Ecto neural progenitor cell (in vitro differentiated cells): ENCODE results near the gene FOXR2.

Experiments
- DNase-seq: peaks from one replicate; pipeline ENCODE4 v3.0.0-alpha.2; 2018; ENCODE audit warnings: low spot score

The FOXR2 gene, protein sequence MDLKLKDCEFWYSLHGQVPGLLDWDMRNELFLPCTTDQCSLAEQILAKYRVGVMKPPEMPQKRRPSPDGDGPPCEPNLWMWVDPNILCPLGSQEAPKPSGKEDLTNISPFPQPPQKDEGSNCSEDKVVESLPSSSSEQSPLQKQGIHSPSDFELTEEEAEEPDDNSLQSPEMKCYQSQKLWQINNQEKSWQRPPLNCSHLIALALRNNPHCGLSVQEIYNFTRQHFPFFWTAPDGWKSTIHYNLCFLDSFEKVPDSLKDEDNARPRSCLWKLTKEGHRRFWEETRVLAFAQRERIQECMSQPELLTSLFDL

DNA sequence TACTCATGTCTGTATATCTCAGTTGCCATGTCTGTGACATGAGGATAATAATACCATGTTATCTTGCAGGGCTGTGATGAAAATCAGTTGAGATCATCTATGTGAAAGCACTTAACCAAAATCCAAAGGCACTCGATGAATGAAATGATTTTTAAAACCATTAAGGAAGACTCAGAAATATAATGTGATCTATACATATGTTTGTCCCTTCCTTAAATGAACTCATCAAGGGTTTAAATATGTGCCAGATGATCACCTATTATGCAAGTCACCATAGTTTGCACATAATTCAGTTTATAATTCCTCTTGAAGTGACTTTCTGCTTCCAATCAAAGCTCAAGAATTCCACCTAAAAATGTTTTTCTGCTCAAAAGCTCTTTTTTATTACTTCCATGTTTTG is at the start of gene FOXR2:
Gene FOXR2, plus strand, starts transcription at position 301 of the 400 bp plus-strand sequence. CDS start 312 bp downstream, outside the sequence.
- no peak for DNase-seq

DNA sequence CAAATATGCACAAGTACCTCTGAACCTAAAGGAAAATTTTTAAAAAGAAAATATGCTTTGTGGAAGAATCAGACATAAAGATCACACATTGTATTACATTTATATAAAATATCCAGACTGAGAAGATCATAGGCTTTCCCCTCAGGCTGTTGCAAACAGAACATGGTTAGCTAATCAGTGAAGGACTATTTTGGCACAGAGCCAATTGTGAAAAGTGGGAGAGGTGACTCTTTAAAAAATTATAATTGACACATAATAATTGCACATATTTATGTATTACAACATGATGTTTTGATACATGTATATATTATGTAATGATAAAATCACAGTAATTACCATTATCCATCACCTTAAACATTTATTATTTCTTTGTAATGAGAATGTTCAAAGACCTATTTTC is 44.1 kb upstream of the FOXR2 start:
- no peak for DNase-seq

DNA sequence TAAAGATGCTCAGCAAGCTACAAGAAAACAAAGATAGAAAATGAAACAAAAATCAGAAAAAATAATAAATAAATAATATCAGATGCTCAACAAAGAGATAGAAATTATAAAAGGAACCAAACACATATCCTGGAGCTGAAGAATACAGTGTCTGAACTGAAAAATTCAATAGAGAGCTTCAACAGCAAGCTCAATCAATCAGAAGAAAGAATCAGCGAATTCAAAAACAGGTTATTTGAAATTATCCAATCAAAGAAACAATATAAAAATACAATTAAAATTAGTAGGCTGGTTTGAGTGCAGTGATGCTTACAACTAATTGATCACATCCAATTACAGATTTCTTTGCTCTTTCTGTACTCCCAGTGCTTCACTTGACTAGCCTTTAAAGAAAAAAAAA is 40.8 kb upstream of the FOXR2 start:
- DNase-seq: no peak

- DNase-seq: no peak
Measured at GRCh38 chrX:55593296-55593695, 29.9 kb upstream of the FOXR2 start.

DNA sequence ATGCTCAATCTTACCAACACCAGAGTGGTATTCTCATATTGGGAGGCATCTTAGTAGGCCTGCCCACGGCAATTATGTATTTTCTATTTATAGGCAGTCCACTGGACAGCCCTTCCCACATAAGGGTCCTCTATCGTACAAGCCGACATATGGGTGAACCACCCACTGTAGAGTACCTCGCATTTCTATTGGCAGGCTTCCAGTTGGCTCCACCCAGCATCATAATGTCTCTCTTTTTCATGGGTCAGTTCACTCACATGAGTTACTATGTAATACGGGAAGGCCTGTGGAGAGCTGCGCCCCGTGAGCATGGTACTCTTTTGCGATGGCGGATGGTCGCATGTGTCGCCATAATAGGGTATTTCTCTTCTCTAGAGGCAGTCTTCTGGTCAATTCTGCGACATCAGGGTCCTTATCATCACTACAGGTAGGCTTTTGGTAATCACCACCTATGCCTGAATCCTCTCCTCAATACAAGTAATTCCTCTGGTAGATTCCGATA is 29.4 kb upstream of the FOXR2 start:
- DNase-seq: no peak

- DNase-seq: no peak
Measured at GRCh38 chrX:55598333-55598732, 24.9 kb upstream of the FOXR2 start.

GRCh38 chrX:55619547-55619946 is 3.7 kb upstream of the FOXR2 start:
- DNase-seq: no peak

- DNase-seq: no peak
Measured at GRCh38 chrX:55624403-55624802, 1.2 kb downstream of the FOXR2 start.

DNA sequence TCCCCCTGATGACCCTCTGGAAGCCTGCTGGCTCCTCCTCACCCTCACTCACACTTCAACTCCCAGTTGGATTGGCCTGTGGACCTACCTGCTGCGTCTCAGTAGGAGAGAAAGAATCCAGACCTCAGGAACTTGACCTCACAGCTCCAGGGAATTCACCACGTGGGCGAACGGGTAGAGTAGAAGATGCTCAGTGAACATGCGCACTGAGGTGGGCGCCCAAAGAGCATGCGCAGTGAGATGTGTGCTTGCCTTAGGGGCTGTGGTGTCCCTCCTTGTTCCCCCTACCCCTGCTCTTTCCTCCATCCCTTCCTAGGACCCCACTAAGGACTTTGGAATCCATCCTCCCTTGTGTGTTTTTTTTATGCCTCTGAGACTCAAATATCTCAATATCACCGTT is 12.9 kb downstream of the FOXR2 start:
- DNase-seq: no peak

GRCh38 chrX:55638933-55639332 is 15.7 kb downstream of the FOXR2 start:
- no peak for DNase-seq

DNA sequence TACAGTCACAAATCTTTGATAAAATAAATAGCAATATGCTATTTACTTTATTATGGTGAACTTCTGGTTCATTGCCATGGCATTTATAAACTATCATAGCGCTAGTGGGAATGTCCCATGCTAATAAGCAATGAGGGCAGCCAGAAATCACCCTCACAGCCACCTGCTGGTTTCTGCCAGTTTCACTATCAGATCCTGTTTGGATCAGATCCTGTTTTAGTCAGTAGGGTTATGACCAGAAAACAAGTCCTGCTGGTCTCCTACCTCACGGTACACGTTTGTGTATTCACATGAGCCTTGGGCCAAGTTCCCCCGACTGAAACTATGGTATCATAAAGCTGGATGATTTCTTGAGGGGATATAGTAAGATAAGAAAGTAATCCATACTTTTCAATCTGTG is 17.7 kb downstream of the FOXR2 start:
- DNase-seq: no peak

DNA sequence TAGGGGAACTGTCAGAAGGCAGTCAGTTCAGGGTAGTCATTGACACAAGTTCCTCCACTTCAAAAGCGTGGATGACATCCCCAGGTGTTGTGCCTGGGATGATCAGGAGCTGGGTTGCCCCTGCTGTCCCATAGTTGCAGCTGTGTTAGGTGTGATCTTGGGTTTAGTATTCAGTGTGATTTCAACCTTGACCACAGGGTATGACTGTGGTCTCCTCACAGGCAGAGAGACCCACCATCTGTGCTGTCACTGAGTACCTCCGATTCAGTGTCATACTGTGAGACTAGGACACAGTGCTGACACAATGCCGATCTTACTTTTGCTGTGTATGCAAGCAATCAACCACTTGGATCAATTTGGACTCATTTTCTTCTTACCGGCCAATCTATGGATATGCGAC is 25.2 kb downstream of the FOXR2 start:
- DNase-seq: no peak

GRCh38 chrX:55659931-55660330 is 36.7 kb downstream of the FOXR2 start:
- no peak for DNase-seq

- DNase-seq: no peak
Measured at GRCh38 chrX:55663584-55663983, 40.4 kb downstream of the FOXR2 start.

- no peak for DNase-seq
Measured at GRCh38 chrX:55668084-55668483, 44.9 kb downstream of the FOXR2 start.
